Kidney epithelial cell (primary cell): ENCODE results near the gene GMPPB. TPM values are rescaled to one million over a fixed set of nuclear protein-coding genes. Genes with fewer than 3 reads are reported as not detected.
"Not testable (repeated sequence)": the region's sequence is repeated elsewhere in the genome, so short reads cannot be mapped to it uniquely, and the experiment has no call there.

Experiments
- DNase-seq: peaks from one replicate; pipeline ENCODE4 v3.0.0-alpha.2; 2010; ENCODE audit warnings: low read depth
- H3K27me3 ChIP-seq: 2 replicates; pipeline ENCODE4 v1.6.0; 2011; ENCODE audit warnings: low read length; ENCODE audit not compliant: control insufficient read depth, insufficient read depth
- H3K36me3 ChIP-seq: 2 replicates; pipeline ENCODE4 v1.5.1; 2011; ENCODE audit warnings: low read length; ENCODE audit not compliant: control insufficient read depth, insufficient read depth
- H3K4me3 ChIP-seq: 2 replicates; pipeline ENCODE4 v1.5.1; 2011; ENCODE audit warnings: low read depth, mild to moderate bottlenecking, control low read depth, low read length
- total RNA-seq: library from RNA; depleted of rRNA; stranded (reverse); fragments of >200 nt; gene quantifications from 2 replicates; pipeline ENCODE4 v1.2.3, GENCODE V29; 2015
- TF ChIP-seq, protein P1 (sequence below): IDR thresholded peaks from 2 replicates; pipeline ENCODE4 v1.5.1; 2011; ENCODE audit warnings: mild to moderate bottlenecking, moderate library complexity, low read length, control low read depth, inconsistent platforms; ENCODE audit not compliant: insufficient read depth, poor library complexity, severe bottlenecking

Gene GMPPB
- total RNA-seq, 1 donor from 2014 or later, result 53.2 TPM

DNA sequence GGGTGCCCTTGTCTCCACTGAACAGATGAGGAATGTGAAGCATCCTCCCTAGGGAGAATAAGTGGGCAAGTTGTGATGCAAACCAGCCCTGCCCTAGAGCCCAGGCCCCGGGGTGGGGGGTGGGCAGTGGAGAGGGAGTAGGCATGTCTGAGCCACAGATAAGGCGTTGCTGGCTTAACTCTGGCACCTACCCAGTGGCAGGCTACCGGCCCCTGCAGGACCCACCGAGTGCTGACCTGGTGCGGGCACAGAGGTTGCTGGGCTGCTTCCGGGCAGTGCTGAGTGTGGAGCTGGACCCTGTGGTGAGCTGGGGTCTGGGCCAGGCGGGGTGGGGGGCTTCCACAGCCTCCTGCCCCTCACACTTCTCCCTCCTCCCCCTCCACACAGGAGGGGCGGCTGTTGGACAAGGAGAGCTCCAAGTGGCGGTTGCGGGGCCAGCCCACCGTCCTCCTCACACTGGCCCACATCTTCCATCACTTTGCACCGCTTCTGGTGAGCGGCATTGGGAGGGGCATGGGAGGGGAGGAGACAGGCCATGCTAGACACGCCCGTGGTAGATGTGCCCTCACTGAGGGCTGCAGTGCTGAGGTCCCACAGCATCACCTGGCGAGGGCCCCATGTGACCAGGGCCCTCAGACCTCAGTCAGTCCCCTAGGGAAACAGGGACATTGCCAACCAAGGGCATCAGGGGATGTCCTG lies 24.3 kb downstream of the GMPPB start:
- no peak overlapping the region for H3K4me3 ChIP-seq
- peaks cover 3% of the 10 kb centered on the region for H3K36me3 ChIP-seq
- TF ChIP-seq, protein P1, sequence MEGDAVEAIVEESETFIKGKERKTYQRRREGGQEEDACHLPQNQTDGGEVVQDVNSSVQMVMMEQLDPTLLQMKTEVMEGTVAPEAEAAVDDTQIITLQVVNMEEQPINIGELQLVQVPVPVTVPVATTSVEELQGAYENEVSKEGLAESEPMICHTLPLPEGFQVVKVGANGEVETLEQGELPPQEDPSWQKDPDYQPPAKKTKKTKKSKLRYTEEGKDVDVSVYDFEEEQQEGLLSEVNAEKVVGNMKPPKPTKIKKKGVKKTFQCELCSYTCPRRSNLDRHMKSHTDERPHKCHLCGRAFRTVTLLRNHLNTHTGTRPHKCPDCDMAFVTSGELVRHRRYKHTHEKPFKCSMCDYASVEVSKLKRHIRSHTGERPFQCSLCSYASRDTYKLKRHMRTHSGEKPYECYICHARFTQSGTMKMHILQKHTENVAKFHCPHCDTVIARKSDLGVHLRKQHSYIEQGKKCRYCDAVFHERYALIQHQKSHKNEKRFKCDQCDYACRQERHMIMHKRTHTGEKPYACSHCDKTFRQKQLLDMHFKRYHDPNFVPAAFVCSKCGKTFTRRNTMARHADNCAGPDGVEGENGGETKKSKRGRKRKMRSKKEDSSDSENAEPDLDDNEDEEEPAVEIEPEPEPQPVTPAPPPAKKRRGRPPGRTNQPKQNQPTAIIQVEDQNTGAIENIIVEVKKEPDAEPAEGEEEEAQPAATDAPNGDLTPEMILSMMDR, result no peak
- DNase-seq, result no peak
- no peaks in the 10 kb centered on the region for H3K27me3 ChIP-seq

DNA sequence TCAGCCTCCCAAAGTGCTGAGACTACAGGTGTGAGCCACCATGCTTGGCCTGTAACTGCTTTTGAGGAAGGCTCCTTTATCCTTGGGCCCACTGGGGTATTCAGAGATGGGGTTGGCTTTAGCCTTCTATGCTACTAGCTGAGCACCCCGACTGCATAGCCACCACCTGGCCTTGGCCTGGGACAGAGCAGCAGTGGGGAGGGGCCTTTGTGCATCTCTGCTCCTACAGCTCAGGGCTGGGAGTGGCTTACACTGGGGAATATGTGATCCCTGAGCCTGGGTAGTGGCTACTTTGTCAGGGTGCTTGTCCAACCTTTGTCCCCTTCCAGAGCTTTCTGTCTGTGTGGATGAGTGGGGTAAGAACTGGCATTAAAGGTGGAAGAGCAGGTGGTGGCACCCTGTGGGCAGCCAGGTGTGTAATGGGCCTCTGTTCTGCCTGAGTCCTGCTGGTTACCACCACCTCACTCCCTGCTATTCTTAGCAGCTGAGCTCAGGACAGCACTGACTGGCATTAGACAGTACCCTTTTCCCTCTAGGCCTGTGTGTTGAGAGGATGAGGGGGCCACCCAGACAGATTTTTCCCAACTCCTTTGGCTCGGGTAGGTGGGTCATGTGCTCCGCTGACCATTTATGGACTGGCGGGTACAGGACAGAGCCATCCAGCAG lies 28.3 kb downstream of the GMPPB start:
- H3K4me3 ChIP-seq, H3K27me3 ChIP-seq, DNase-seq, H3K36me3 ChIP-seq: not testable (repeated sequence)

DNA sequence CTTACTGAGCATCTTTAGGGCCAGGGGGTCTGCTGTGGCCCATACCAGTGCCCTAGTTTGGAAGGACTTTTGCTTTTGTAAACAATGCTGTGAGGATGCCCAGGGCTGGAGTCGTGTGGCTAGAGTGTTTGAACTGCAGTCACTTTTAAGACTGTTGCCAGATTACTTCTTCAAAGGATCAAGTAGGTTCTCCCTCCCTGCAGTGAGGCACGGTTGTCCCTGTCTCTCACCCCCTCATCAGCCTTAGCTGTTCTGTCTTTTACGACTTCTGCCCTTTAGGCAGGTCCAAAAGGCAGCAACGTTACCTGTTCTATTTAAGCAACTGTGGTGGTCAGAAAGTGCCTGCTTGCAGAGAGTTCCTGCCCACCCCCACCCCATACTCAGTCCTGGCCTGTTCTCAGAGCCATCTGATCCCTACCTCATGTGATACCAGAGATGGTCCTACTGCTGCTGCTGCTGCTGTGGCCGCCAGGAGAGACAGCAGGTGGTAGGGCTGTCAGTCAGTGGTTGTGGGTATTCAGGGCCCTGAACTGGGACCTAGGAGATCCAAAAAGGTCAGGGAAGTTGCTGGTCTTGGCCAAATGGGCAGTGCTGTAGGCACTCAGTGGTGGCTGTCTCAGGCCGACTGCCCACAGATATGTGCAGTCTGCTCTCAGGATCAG lies 29.2 kb downstream of the GMPPB start:
- H3K36me3 ChIP-seq, H3K27me3 ChIP-seq, DNase-seq, H3K4me3 ChIP-seq: not testable (repeated sequence)

DNA sequence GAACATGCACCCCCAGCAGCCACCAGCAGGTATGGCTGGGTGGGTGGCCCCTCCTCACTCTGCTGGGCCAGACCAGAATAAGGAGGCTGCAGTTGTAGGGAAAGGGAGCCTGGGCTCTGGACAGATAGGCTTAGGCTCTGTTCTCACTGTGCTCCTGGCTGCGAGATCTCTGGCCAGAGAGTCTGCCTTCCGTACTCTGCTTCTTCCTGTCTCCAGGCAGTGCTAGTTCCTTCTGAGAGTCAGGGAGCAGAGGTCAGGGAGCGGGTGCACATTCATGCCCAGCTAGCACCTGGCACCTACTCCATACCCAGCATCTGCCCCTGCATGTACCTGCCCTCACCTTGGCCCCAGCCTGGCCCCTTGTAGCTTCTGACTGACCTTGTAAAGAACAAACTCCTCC lies 32.3 kb downstream of the GMPPB start:
- not testable (repeated sequence) for DNase-seq, H3K27me3 ChIP-seq, H3K4me3 ChIP-seq, H3K36me3 ChIP-seq

DNA sequence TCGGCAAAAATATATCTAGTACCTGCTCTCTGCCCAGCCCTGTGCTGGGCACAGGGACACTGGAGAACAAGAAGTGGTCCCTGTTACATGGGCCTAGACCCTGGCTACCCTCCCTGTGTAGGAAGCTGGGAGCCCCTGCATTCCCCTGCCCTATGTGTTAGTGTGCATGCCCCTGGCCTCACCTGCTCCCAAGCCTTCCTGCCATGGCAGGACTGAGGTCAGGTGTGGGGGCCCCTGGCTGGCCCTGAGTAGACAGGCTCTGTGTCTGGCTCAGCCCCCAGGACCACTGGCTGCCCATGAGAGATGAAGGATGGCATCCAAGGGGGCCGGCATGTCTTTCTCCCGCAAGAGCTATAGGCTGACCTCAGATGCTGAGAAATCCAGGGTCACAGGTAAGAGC lies 32.9 kb downstream of the GMPPB start:
- not testable (repeated sequence) for DNase-seq, H3K27me3 ChIP-seq, H3K4me3 ChIP-seq, H3K36me3 ChIP-seq

DNA sequence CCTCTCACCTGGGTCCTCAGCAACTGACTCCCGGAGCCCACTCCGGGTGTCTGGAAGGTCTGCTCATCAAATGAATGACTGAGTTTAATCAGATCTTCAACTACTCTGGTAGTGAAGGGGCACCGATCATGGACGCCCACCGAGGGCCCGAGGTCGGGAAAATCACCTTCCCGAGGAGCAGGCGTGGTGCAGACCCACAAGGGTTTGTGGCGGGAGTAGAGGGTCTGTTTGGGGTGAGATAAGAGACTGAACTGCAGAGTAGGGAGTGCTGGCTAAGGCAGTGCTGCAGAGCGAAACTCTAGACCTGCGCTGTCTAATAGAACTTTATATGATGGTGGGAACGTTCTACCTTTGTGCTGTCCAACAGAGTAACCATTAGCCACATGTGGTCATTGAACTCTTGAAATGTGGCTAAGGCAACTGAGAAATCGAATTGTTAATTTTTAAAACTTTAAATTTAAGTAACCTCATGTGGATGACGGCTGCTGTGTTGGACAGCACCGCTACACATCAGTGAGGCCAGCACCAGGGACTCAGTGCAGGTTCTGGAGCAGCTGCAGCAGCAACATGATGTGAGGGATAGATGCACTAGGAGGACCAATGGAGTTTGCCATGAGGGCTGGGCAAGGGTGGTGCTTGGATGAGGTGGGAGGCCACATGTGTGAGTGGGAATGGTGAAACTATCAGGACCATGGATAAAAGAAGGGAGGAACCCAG lies 33.7 kb downstream of the GMPPB start:
- not testable (repeated sequence) for H3K27me3 ChIP-seq, H3K36me3 ChIP-seq, DNase-seq
- H3K4me3 ChIP-seq, result peak overlapping the region; percentile 88

DNA sequence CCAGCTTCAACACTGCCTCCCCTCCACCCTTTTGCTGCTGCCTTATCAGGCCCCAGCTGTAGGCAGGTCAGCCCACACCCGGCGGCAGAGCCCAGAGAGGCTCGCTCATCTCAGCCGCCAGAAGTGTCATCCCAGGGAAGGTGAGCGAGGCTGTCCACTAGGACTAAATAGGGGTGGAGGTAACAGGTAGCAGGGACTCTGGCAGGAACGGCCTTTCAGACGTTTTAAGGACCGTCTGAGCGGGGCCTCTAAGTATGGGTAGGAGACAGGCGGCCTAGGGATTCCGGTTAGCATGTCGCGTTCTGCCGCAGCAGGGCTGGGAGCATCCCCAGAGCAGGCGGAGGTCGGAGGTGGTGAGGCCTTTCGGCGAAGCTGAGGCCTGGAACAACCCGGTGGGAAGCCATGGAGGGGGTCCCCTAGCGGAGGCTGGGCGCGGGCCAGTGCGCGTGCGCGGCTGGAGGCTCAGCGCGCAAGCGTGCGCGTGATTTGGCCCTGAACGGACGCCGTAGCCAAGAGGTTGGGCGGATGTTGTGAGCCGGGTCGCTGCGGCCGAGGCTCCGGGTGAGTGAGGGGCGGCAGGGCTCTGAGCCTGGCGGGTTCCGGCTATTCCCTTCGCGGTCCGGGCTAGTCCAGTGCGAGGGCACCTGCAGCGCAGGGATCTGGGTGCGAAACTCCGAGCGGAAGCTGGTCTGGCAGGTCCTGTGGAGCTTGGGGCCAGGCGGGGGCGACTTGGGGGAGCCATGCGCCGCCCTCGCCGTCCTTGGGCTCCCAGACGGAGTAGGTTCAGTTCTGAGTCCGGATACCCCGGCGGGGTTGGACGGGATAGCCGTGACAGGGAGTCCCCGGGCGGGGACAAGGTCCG lies 34.5 kb downstream of the GMPPB start, which contains the start of the genes MST1 and RNF123:
MST1 (minus strand) TSS at position 429 of the 862 bp plus-strand sequence. CDS start 783 bp downstream, outside the sequence.
RNF123 (plus strand) TSS at position 512 of the 862 bp plus-strand sequence. CDS start 1,609 bp downstream, outside the sequence.
- peaks cover under 1% of the 10 kb centered on the region for H3K36me3 ChIP-seq
- H3K4me3 ChIP-seq, result peak within 1 kb of the TSS; percentile 88
- TF ChIP-seq, protein P1, result peak; percentile 45
- peak; percentile 45 for DNase-seq
- H3K27me3 ChIP-seq, result peaks cover 2% of the 10 kb centered on the region

DNA sequence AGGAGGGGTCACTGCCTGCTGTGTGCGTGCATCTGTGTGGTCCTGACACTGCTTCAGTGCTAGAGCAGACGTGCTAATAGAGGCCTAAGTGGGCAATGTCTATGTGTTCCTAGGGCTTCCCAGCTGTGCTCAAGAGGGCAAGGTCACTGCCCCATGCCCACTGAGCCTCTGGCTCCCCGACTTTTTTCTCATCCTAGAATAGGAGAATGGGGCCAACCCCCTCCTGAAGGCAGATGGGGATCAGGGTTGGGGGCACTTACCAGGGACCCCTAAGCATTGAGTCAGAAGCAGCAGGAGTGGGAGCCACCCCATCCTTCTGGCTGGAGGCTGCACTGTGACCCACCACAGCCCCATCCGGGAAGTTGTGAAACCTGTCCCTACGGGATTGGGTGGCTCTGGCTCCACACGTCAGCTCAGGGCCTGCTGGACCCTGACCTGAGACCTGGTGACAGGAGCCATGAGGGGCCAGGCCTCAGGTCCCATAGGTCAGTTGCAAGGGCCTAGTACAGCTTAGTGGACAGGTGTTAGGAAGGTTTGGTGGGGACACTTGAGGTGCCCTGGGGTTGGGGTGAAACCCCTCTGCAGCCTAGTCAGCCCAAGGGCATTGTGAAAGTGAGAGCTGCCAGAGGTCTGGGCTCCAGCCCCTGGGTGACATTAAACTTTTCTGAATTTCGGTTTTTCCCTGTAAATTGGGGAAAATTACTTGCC lies 35.3 kb downstream of the GMPPB start:
- H3K4me3 ChIP-seq, result peak overlapping the region; percentile 88
- not testable (repeated sequence) for DNase-seq, H3K27me3 ChIP-seq, H3K36me3 ChIP-seq

DNA sequence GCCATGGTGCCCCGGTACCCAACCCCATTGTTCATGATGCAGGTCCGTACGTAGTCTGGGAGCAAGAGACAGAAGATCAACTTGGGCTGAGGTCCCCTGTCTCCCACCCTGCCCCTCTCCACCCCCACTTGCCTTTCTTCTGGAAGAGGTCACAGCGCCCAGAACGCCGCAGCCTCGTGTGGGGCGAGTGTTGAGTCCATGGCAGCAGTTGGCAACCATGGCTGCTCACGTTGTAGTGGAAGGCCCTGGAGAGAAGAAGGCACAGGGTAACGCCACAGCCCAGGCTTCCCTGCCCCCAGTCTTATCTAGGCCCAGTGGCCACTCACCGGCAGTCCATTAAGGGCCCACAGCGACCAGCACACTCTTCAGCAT lies 36.3 kb downstream of the GMPPB start:
- not testable (repeated sequence) for H3K36me3 ChIP-seq, H3K27me3 ChIP-seq, H3K4me3 ChIP-seq, DNase-seq

DNA sequence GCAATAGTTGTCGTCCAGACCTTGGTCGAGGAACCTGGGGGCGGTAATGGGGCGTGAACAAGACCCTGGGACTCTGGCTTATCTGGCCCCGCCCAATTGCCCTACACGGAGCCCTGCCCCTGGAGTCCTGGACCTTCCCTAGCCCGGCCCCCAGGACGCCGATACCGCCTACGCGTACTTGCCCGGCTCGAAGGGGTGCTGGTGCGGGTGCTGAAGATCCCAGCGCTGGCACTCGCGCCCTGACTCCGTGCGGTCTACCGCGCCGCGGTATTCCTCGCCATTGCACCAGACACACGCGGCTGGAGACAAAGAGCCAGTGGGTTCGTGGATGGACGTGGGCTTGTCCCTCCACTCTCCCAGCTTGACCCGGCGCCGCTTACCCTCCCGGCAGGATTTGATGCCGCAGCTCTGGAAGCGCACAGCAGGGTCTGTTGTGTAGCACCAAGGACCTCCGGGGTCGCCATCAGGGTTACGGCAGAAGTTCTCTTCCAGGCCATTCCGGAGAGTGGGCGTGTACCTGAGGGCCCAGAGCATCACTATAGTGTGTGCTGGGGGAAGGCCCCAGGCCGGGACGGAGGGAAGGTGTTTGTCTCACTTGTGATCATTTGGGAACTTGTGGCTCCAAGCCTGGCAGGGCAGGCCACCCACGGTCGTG lies 36.9 kb downstream of the GMPPB start:
- peak overlapping the region; percentile 35 for H3K4me3 ChIP-seq
- not testable (repeated sequence) for H3K36me3 ChIP-seq, DNase-seq, H3K27me3 ChIP-seq
